Bronchial epithelial cell (primary cell): ENCODE measurements around the gene MRPL17. TPM values are rescaled to one million over a fixed set of nuclear protein-coding genes. Genes with fewer than 3 reads are reported as not detected.

ENCODE experiments used
- DNase-seq: peaks from one replicate; pipeline ENCODE4 v3.0.0-alpha.2; 2010; ENCODE audit warnings: low read depth
- FAIRE-seq: peaks from 2 replicates; lab custom pipeline; 2011; peaks lifted over from hg19 to GRCh38; lab: Jason Lieb, UNC
- H3K27me3 ChIP-seq: 2 replicates; pipeline ENCODE4 v1.5.1; 2011; ENCODE audit warnings: low read length; ENCODE audit not compliant: control insufficient read depth, insufficient read depth
- H3K36me3 ChIP-seq: 2 replicates; pipeline ENCODE4 v1.5.1; 2011; ENCODE audit warnings: low read length; ENCODE audit not compliant: control insufficient read depth, insufficient read depth
- H3K4me3 ChIP-seq: 2 replicates; pipeline ENCODE4 v1.5.1; 2011; ENCODE audit warnings: mild to moderate bottlenecking, low read depth, low read length, control low read depth
- CTCF ChIP-seq: IDR thresholded peaks from 2 replicates; pipeline ENCODE4 v1.5.1; 2011; ENCODE audit warnings: mild to moderate bottlenecking, moderate library complexity, low read length, control low read depth, inconsistent platforms; ENCODE audit not compliant: insufficient read depth, severe bottlenecking
- total RNA-seq: library from RNA; depleted of rRNA; stranded (reverse); fragments of >200 nt; gene quantifications from 2 replicates; pipeline ENCODE4 v1.2.1, GENCODE V29; 2014

Gene MRPL17
- total RNA-seq, 1 donor from 2014 or later = 63.7 TPM

- no peak for DNase-seq
- Histone ChIP-seq H3K4me3 (no peak overlapping the region), H3K27me3 (peaks cover 25% of the 10 kb centered on the region), H3K36me3 (no peaks in the 10 kb centered on the region)
- no peak for TF ChIP-seq CTCF
- no peak for FAIRE-seq
Observed at GRCh38 chr11:6655020-6655789, 27.9 kb downstream of the MRPL17 start.

GRCh38 chr11:6654281-6655019 is 28.7 kb downstream of the MRPL17 start:
- H3K27me3 ChIP-seq = peaks cover 30% of the 10 kb centered on the region
- H3K4me3 ChIP-seq = no peak overlapping the region
- no peak for FAIRE-seq
- no peaks in the 10 kb centered on the region for H3K36me3 ChIP-seq
- DNase-seq = no peak
- TF ChIP-seq CTCF = no peak

GRCh38 chr11:6653656-6654055 is 29.5 kb downstream of the MRPL17 start:
- Histone ChIP-seq H3K27me3 (peaks cover 30% of the 10 kb centered on the region), H3K4me3 (no peak overlapping the region), H3K36me3 (no peaks in the 10 kb centered on the region)
- no peak for TF ChIP-seq CTCF
- FAIRE-seq = no peak
- DNase-seq = no peak

- no peak for FAIRE-seq
- Histone ChIP-seq H3K36me3 (no peaks in the 10 kb centered on the region), H3K4me3 (no peak overlapping the region), H3K27me3 (peaks cover 32% of the 10 kb centered on the region)
- DNase-seq = no peak
- TF ChIP-seq CTCF = no peak
Observed at GRCh38 chr11:6653097-6653496, 30.0 kb downstream of the MRPL17 start.

- H3K4me3 ChIP-seq = no peak overlapping the region
- no peak for TF ChIP-seq CTCF
- FAIRE-seq (no peak), DNase-seq (no peak)
- peaks cover 30% of the 10 kb centered on the region for H3K27me3 ChIP-seq
- H3K36me3 ChIP-seq = no peaks in the 10 kb centered on the region
Observed at GRCh38 chr11:6652182-6652581, 31.0 kb downstream of the MRPL17 start.
